Urothelium cell line (cell line): ENCODE results near the gene PSENEN.

Experiments
- DNase-seq: peaks from one replicate; pipeline ENCODE4 v3.0.0; 2011; ENCODE audit warnings: low spot score, mixed read lengths
- FAIRE-seq: peaks from 2 replicates; lab custom pipeline; 2011; peaks lifted over from hg19 to GRCh38; lab: Jason Lieb, UNC

Gene PSENEN, protein sequence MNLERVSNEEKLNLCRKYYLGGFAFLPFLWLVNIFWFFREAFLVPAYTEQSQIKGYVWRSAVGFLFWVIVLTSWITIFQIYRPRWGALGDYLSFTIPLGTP

GRCh38 chr19:35745328-35746086, at the start of gene PSENEN, which contains the start of gene U2AF1L4:
TSS of gene PSENEN (plus strand) at chr19:35745651. CDS start at chr19:35745931, 280 bp downstream.
TSS of gene U2AF1L4 (minus strand) at chr19:35745418. CDS start at chr19:35745391, 27 bp downstream.
- no peak for FAIRE-seq

DNA sequence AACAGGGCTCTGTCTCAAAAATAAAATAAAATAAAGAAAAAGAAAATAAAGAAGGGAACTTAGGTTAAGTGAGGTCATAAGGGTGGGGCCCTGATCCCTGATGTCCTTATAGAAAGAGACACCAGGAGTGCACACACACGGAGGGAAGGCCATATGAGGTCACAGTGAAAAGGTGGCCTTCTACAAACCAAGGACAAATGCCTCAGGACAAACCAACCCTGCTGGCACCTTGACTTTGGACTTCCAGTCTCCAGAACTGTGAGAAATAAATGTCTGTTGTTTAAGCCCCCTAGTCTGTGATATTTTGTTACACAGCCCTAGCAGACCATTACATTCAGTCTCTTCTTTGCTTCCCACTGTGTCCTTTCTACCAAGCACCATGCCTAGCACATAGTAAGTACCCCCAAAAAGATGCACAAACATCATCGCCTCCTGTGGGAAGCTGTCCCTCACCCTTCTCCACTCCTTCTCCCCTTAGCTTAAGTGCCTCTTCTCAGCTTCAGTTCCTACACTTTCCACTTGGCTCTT, 49.5 kb upstream of the PSENEN start:
- FAIRE-seq, result no peak
- no peak for DNase-seq

More at GRCh38 chr19:35745328-35746086, at the start of gene PSENEN, which contains the start of gene U2AF1L4:
- peak; percentile 96 for DNase-seq

GRCh38 chr19:35696835-35697234, 48.6 kb upstream of the PSENEN start:
- DNase-seq (no peak), FAIRE-seq (no peak)

GRCh38 chr19:35702223-35703012, 43.0 kb upstream of the PSENEN start:
- FAIRE-seq (peak; percentile 67), DNase-seq (peak; percentile 97)

DNA sequence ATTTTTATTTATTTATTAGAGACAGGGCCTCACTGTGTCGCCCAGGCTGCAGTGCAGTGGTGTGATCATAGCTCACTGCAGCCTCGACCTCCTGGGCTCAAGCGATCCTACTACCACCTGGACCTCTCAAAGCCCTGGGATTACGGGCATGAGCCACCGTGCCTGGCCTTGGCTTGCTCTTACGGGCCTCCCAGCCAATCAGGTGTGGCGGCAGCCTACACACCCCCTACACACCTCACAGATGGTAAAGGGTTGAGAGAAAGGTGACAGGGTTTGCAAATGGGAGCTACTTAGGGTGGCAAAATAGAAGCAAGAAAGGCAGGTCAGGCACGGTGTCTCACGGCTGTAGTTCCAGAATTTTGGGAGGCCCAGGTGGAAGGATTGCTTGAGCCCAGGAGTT, 42.1 kb upstream of the PSENEN start:
- no peak for FAIRE-seq
- DNase-seq, result no peak

DNA sequence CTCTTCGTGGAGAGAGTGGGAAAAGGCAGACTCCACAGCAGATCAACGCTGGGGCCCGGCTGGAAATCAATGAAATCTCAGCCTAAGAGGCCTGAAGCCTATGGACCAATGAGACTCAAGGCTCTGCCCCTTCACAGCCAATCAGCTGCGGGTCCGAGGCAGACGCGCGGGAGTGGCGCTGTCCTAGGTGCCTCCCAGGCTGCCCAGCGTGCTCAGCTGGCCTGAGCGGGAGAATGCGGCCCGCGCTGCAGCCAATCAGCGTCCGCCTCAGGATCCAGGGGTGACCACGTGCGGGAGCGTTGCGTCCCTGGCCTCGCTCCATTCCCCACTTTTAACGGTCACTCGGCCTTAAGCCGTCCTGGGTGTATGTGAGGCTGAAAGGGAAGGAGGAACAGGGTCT, 41.2 kb upstream of the PSENEN start, which contains the start of gene ZBTB32:
Gene ZBTB32 (plus strand): TSS at position 341 of the 400 bp plus-strand sequence. CDS start 10,069 bp downstream, outside the sequence.
- no peak for FAIRE-seq
- no peak for DNase-seq

- no peak for FAIRE-seq
Measured at GRCh38 chr19:35708391-35708790, 37.1 kb upstream of the PSENEN start.

DNA sequence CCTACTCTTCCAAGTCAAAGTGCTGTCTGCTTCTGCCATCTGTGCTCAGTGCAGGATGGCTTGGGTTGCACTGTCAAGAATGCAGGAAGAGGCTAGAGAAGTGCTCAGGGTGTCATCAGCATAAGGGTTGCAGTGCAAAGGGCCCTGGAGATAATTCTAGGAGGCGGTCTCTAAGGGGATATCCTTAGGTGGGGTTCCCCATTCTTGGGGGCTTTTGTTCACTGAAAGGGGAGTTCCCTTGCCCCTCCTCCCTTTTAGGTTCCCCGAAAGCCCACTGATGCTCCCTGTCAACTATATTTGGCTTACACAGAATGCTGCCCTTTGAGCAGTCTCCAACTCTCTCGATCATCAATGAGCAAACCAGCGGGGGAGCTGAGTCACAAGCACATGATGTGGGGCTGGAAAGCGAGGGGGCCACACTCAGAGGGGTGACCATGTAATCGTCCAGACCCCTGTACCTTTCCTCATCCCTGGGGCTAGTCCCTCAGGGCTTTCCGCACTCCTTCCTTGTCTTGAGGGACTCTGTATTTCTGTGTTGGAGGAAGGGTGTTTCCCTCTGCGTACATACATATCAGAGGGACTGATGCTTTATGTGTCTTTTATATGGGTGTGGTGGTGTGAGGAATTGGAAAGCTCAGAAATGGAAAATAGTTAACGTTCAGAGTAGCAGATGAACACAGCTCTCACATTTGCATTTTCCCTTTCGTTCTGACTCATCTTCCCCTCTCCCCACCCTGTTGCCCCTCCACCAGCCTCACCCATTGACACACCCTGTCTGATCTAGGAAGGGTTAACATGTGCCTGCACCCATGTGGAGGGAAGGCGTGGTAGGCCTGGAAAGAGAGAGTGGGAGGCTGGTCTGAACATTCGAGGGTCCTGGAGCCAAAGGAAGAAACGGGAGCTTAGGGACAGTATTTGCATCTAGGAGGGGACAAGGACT, 34.4 kb upstream of the PSENEN start:
- FAIRE-seq, result no peak
- no peak for DNase-seq

More at GRCh38 chr19:35708391-35708790, 37.1 kb upstream of the PSENEN start:
- no peak for DNase-seq

DNA sequence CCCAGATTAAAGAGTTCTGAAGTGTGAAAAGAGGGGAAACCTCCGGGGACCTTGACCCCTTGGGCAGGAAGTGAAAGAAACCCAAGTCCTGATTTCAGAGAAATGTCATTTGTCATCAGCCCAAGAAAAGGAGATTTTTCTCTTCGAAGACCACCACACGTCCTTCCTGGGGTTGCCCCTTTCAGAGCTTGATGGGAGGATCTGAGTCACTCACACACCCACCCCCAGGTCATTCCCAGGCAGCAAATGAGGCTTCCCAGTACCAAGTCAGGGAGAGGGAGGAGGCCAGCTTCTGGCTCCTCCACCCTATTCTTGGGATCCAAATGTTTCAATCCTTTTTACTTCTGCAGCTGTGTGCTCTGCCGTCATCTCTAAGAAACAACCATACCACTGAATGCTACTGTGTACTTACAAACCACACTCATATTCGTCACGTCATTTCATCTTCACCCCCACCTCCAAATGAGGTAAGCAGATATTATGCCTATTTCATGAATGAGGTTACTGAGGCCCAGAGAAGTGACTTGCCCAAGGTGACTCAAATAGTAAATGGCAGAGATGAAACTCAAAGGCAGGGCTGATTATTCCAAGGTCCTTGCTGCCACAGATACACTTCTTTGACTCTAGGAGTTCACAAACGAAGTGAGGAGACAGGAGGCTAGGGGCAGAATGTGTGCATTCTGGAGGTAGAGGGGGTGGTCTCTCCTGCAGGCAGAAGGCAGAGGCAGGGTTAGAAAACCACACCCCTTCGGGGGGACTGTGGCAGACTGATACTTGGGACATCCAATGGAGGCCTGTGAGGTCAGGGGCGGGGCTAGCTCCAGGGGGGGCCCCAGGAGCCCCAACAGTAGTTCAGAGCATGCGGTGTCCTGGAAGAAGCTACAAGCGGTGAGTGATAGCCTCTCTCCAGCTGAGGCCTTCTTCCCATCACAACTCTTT, 32.6 kb upstream of the PSENEN start:
- DNase-seq (no peak), FAIRE-seq (no peak)

DNA sequence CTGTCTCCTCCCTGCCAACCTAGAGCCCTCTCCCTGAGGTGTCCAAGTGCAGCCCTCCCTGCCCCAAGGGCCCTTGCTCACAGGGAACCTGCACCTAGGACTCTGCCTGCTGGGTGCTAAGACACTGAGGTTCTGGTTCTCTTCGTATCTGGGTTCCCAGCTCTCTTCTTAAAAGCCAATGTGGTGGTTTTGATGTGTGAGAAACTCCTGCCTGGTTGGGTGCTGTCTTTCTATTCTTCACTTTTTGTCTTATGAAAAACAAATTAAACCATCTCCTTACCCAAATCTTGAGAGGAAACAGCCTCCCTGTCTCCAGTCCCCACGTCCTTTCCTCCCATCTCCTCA, 32.0 kb upstream of the PSENEN start:
- DNase-seq (no peak), FAIRE-seq (no peak)

GRCh38 chr19:35713904-35714495, 31.5 kb upstream of the PSENEN start:
- DNase-seq, result no peak
- FAIRE-seq, result no peak

- DNase-seq (no peak), FAIRE-seq (no peak)
Measured at GRCh38 chr19:35714601-35715354, 30.7 kb upstream of the PSENEN start.

DNA sequence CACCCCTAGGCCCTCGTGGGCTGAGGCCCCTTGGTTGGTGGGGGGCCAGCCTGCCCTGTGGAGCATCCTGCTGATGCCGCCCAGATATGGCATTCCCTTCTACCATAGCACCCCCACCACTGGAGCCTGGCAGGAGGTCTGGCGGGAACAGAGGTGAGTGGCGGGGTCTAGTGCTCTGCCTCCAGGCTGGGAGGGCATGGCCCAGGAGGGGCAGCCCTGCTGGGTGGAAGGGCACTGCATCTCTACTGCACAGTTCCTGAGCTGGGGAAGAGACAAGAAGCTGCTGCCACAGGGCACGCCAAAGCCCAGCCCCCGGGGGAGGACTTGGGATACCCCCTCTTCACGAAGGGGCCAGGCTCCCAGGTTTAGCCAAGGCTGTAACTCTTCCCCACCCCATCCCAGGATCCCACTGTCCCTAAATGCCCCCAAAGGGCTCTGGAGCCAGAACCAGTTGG, 30.1 kb upstream of the PSENEN start:
- FAIRE-seq (no peak), DNase-seq (no peak)

GRCh38 chr19:35715981-35716800, 29.3 kb upstream of the PSENEN start:
- FAIRE-seq (no peak), DNase-seq (peak; percentile 66)

DNA sequence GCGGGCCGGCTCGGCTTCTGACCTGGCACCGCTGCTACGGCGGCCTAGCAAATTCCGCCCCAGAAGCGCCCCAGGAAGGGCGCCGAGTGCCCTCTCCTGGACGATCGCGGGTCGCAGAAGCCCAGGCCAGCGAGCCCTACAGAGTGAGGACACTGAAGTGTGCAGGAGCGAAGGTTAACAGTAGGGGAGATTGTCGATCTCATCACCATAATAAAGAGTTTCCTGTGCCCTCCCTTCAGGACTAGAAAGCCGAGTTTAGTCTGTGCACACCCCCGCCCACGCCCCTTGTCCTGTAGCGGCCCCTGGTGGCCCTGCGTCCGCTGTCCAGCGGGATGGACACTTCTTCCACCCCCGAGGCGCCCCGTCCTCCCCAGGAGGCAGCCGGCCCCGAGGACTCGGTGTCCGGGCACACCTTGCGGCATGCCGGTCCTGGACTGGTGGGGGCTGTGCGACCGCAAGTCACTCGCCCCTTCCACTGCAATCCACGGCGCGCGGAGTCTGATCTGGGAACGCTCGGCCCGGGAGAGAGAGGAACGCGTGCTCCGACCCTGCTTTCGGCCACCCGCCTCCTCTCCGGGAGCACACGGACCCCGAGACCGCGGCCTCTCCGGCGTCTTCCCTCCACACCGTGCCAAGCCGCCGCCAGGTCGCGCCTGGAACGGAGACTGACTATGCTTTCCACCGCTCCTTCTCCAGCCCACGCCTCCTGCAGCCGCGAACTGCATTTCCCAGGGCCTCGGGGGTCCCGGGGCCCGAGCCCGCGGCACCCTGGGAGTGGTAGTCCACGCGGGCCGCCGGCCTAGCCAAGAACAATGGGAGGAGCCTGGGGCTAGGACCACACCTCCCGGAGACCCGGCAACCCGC, 28.4 kb upstream of the PSENEN start:
- DNase-seq (peak; percentile 87), FAIRE-seq (peak; percentile 27)
